GM18861 (cell line): ENCODE results near the gene VSIG10L2.

Experiments
- ATAC-seq: cut with Tn5 transposase; IDR thresholded peaks from one replicate; pipeline ENCODE4 v1.9.1; 2021; ENCODE audit not compliant: unreplicated experiment

VSIG10L2 gene

GRCh38 chr11:125999234-125999880, 53.5 kb downstream of the VSIG10L2 start:
- no peak for ATAC-seq

GRCh38 chr11:126002181-126002580, 56.3 kb downstream of the VSIG10L2 start:
- ATAC-seq, result no peak
